D721Med (cell line): Measurements from ENCODE around the gene LHX1.

Source experiments
- DNase-seq: peaks from one replicate; pipeline ENCODE4 v3.0.0; 2011; ENCODE audit warnings: low spot score; ENCODE audit not compliant: insufficient read length
- FAIRE-seq: peaks from 2 replicates; lab custom pipeline; 2011; peaks lifted over from hg19 to GRCh38; lab: Jason Lieb, UNC
- CTCF ChIP-seq: IDR thresholded peaks from 2 replicates; pipeline ENCODE4 v1.5.1; 2012; ENCODE audit warnings: mild to moderate bottlenecking, control low read depth; ENCODE audit not compliant: insufficient read depth; ENCODE audit errors: missing control alignments

Gene LHX1

GRCh38 chr17:36923814-36924221 is 13.5 kb upstream of the LHX1 start:
- DNase-seq (no peak), FAIRE-seq (no peak)
- TF ChIP-seq CTCF = no peak

GRCh38 chr17:36926226-36926625 is 11.0 kb upstream of the LHX1 start:
- DNase-seq (no peak), FAIRE-seq (no peak)
- no peak for TF ChIP-seq CTCF

- DNase-seq = no peak
- no peak for TF ChIP-seq CTCF
- FAIRE-seq = no peak
Observed at GRCh38 chr17:36926701-36927100, 10.6 kb upstream of the LHX1 start.

GRCh38 chr17:36928471-36929345 is 8.6 kb upstream of the LHX1 start:
- FAIRE-seq (no peak), DNase-seq (no peak)
- no peak for TF ChIP-seq CTCF

- no peak for DNase-seq
- TF ChIP-seq CTCF = no peak
- no peak for FAIRE-seq
Observed at GRCh38 chr17:36929851-36930582, 7.3 kb upstream of the LHX1 start.

GRCh38 chr17:36930583-36930900 is 6.7 kb upstream of the LHX1 start:
- TF ChIP-seq CTCF = no peak

More at GRCh38 chr17:36930583-36930900, 6.7 kb upstream of the LHX1 start:
- DNase-seq = no peak
- FAIRE-seq = no peak
